ENCODE results near the gene RBM23. TPM values are rescaled to one million over a fixed set of nuclear protein-coding genes. Genes with fewer than 3 reads are reported as not detected.
A peak's percentile ranks its signal among the peaks of the same experiment; 100 is the strongest.

Gene RBM23
- total and polyA plus RNA-seq, 9 of the 15 experiments (the other 6 are each of a cell fraction or from before 2014, with no cell fraction given), result 46.0 to 102 (median 58.5) TPM

DNA sequence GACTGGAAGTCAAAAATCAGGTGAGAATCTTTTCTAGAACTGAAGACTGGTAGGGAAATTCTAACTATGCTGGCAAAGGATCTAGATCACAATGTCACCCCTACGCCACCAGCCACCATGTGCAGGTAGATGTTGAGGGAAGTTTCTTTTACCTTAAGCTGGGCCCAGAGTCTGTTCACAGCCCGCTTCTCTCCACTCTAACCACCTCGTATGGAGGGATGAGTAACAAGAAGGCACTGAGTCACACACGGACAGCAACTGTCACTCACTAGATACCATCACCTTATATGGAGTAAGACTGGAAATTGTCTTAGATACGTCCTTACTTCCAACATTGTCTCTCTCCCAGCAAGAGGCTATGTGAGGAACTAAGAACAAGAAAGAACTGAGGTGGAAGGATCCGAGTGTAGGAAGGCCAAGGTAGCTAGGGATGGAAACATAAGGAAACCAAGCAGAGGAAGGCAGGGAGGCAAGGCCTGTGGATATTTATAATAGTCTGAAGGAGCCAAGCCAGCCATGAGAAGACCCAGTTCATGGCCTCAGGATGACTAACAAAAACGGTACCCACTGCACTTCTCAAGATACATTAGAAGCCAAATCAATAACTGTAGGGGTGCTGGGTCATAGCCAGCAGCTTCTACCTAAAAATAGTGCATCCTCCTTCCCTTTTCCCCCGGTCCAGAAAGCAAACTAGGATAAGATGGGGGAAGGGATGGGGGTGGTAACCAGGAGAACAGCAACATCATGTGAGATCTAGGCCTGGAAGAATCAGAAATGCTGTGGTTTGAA, 20.5 kb downstream of the RBM23 start (continued):
- TF ChIP-seq, protein P1, sequence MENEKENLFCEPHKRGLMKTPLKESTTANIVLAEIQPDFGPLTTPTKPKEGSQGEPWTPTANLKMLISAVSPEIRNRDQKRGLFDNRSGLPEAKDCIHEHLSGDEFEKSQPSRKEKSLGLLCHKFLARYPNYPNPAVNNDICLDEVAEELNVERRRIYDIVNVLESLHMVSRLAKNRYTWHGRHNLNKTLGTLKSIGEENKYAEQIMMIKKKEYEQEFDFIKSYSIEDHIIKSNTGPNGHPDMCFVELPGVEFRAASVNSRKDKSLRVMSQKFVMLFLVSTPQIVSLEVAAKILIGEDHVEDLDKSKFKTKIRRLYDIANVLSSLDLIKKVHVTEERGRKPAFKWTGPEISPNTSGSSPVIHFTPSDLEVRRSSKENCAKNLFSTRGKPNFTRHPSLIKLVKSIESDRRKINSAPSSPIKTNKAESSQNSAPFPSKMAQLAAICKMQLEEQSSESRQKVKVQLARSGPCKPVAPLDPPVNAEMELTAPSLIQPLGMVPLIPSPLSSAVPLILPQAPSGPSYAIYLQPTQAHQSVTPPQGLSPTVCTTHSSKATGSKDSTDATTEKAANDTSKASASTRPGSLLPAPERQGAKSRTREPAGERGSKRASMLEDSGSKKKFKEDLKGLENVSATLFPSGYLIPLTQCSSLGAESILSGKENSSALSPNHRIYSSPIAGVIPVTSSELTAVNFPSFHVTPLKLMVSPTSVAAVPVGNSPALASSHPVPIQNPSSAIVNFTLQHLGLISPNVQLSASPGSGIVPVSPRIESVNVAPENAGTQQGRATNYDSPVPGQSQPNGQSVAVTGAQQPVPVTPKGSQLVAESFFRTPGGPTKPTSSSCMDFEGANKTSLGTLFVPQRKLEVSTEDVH (IDR thresholded peaks at IDR 0.05; ENCODE audit: low read depth, partially characterized antibody), result no peak
- no peak for TF ChIP-seq RBM25 (IDR thresholded peaks at IDR 0.05; ENCODE audit: low read depth, low read length, severe bottlenecking)
- TF ChIP-seq, protein P2, sequence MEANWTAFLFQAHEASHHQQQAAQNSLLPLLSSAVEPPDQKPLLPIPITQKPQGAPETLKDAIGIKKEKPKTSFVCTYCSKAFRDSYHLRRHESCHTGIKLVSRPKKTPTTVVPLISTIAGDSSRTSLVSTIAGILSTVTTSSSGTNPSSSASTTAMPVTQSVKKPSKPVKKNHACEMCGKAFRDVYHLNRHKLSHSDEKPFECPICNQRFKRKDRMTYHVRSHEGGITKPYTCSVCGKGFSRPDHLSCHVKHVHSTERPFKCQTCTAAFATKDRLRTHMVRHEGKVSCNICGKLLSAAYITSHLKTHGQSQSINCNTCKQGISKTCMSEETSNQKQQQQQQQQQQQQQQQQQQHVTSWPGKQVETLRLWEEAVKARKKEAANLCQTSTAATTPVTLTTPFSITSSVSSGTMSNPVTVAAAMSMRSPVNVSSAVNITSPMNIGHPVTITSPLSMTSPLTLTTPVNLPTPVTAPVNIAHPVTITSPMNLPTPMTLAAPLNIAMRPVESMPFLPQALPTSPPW (CRISPR knock-in tag; IDR thresholded peaks at IDR 0.05), result no peak
- TF ChIP-seq, protein P3, sequence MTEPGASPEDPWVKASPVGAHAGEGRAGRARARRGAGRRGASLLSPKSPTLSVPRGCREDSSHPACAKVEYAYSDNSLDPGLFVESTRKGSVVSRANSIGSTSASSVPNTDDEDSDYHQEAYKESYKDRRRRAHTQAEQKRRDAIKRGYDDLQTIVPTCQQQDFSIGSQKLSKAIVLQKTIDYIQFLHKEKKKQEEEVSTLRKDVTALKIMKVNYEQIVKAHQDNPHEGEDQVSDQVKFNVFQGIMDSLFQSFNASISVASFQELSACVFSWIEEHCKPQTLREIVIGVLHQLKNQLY (CRISPR knock-in tag; conservative IDR thresholded peaks at IDR 0.05), result no peak
- TF ChIP-seq NRF1 (conservative IDR thresholded peaks at IDR 0.05 in 1 of 2, IDR thresholded peaks at IDR 0.05 in 1 of 2), result no peak
- no peak for TF ChIP-seq CREM (IDR thresholded peaks at IDR 0.05; ENCODE audit: low read depth)
- TF ChIP-seq NONO (IDR thresholded peaks at IDR 0.05; ENCODE audit: low read depth in 2 of 2, low read length in 1 of 2), result no peak
- no peak for TF ChIP-seq HMGN3 (IDR thresholded peaks at IDR 0.05; ENCODE audit: borderline replicate concordance, extremely low read depth, insufficient read length, low read depth, low read length)
- TF ChIP-seq, protein P4, sequence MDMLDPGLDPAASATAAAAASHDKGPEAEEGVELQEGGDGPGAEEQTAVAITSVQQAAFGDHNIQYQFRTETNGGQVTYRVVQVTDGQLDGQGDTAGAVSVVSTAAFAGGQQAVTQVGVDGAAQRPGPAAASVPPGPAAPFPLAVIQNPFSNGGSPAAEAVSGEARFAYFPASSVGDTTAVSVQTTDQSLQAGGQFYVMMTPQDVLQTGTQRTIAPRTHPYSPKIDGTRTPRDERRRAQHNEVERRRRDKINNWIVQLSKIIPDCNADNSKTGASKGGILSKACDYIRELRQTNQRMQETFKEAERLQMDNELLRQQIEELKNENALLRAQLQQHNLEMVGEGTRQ (CRISPR knock-in tag; IDR thresholded peaks at IDR 0.05), result no peak
- no peak for TF ChIP-seq SREBF1 (IDR thresholded peaks at IDR 0.05; ENCODE audit: borderline replicate concordance, low read depth, low read length)
- no peak for TF ChIP-seq ILK (tag; IDR thresholded peaks at IDR 0.05; ENCODE audit: borderline replicate concordance, low read depth)
- peak; percentile 21; the same call in 1 of the 2 replicates for TF ChIP-seq EP400 (IDR thresholded peaks at IDR 0.05)
- no peak for TF ChIP-seq EWSR1 (IDR thresholded peaks at IDR 0.05; ENCODE audit: borderline replicate concordance, low read depth, partially characterized antibody)
- TF ChIP-seq, protein P5, sequence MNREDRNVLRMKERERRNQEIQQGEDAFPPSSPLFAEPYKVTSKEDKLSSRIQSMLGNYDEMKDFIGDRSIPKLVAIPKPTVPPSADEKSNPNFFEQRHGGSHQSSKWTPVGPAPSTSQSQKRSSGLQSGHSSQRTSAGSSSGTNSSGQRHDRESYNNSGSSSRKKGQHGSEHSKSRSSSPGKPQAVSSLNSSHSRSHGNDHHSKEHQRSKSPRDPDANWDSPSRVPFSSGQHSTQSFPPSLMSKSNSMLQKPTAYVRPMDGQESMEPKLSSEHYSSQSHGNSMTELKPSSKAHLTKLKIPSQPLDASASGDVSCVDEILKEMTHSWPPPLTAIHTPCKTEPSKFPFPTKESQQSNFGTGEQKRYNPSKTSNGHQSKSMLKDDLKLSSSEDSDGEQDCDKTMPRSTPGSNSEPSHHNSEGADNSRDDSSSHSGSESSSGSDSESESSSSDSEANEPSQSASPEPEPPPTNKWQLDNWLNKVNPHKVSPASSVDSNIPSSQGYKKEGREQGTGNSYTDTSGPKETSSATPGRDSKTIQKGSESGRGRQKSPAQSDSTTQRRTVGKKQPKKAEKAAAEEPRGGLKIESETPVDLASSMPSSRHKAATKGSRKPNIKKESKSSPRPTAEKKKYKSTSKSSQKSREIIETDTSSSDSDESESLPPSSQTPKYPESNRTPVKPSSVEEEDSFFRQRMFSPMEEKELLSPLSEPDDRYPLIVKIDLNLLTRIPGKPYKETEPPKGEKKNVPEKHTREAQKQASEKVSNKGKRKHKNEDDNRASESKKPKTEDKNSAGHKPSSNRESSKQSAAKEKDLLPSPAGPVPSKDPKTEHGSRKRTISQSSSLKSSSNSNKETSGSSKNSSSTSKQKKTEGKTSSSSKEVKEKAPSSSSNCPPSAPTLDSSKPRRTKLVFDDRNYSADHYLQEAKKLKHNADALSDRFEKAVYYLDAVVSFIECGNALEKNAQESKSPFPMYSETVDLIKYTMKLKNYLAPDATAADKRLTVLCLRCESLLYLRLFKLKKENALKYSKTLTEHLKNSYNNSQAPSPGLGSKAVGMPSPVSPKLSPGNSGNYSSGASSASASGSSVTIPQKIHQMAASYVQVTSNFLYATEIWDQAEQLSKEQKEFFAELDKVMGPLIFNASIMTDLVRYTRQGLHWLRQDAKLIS (CRISPR knock-in tag; IDR thresholded peaks at IDR 0.05), result no peak
- no peak for TF ChIP-seq MYNN (IDR thresholded peaks at IDR 0.05)
- TF ChIP-seq MYNN (CRISPR knock-in tag; IDR thresholded peaks at IDR 0.05), result no peak
- TF ChIP-seq PHF21A (IDR thresholded peaks at IDR 0.05; ENCODE audit: borderline replicate concordance, low read depth), result no peak

All from K562 (cell line).